ENCODE results near the gene ZNRF1.
A peak's percentile ranks its signal among the peaks of the same experiment; 100 is the strongest.

The ZNRF1 gene

DNA sequence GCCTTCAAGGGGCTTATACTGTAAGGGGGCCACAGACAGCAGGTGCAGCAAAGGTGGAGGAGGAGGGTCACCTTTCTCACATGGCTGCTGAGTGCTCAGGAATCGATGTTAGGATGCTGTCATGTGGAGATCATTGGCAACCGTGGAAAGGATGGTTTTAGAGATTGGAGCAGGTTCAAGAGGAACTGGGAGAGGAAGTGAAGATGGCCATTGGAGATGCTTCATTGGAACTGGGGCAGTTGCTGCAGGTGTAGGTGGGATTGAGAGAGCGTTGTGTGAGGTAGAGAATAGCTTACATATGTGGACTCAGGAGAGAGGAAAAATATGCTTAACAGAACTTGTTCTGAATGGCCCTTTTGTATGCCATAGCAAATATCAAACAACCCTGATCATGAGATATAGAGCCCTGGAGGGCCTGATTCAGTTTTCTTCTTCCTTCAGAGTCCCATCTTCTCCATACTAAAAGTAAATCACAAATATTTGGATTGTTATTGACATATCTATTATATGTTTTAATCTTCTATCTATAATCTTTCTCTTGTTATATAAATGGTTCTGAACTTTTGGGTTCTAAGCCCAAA lies 77.0 kb downstream of the ZNRF1 start:
- TF ChIP-seq, protein P1, sequence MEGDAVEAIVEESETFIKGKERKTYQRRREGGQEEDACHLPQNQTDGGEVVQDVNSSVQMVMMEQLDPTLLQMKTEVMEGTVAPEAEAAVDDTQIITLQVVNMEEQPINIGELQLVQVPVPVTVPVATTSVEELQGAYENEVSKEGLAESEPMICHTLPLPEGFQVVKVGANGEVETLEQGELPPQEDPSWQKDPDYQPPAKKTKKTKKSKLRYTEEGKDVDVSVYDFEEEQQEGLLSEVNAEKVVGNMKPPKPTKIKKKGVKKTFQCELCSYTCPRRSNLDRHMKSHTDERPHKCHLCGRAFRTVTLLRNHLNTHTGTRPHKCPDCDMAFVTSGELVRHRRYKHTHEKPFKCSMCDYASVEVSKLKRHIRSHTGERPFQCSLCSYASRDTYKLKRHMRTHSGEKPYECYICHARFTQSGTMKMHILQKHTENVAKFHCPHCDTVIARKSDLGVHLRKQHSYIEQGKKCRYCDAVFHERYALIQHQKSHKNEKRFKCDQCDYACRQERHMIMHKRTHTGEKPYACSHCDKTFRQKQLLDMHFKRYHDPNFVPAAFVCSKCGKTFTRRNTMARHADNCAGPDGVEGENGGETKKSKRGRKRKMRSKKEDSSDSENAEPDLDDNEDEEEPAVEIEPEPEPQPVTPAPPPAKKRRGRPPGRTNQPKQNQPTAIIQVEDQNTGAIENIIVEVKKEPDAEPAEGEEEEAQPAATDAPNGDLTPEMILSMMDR (conservative IDR thresholded peaks at IDR 0.05) = no peak

DNA sequence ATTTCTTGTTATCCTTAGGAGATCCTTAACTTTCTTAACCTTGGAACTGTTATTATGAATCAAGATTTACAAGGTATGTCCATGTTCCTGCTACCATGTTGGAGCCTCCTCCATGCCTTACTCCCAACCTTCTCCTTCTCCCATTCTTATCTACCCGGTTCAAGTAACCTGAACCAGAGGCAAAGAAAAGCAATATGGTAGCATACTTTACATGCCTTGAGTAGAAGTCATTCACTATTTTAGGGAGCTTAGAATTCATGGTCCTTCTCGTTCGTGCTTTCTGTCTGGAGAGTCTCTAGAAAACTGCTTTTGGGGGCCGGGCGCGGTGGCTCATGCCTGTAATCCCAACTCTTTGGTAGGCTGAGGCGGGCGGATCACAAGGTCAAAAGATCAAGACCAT lies 80.1 kb downstream of the ZNRF1 start:
- no peak overlapping the region for H3K27ac ChIP-seq
- TF ChIP-seq, protein P1 (conservative IDR thresholded peaks at IDR 0.05) = no peak

More for the DNA sequence above, 77.0 kb downstream of the ZNRF1 start:
- H3K27ac ChIP-seq = no peak overlapping the region

DNA sequence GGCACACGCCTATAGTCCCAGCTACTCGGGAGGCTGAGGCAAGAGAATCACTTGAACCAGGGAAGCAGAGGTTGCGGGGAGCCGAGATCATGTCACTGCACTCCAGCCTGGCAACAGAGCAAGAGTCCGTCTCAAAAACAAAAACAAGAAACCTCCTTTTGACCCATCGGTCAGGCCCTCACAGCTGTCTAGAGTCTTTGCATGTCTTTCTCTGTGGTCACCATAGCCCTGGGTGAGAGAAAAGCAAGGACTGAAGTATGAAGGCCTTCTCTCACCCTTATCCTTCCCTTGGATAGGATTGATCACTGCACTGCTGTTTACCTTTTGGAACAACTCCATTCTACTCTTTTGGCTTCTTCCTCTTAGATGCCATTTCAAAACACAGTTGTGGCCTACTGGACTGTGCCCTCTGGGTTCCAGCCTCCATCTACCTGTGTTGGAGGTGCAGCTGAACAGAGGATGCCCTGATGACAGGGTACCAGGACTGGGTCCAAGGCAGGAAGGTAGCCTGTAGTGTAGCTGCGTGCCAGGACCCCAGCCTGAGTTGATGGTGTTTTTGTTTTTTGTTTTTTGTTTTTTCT lies 80.6 kb downstream of the ZNRF1 start:
- no peak overlapping the region for H3K27ac ChIP-seq
- TF ChIP-seq, protein P1 (conservative IDR thresholded peaks at IDR 0.05) = no peak

DNA sequence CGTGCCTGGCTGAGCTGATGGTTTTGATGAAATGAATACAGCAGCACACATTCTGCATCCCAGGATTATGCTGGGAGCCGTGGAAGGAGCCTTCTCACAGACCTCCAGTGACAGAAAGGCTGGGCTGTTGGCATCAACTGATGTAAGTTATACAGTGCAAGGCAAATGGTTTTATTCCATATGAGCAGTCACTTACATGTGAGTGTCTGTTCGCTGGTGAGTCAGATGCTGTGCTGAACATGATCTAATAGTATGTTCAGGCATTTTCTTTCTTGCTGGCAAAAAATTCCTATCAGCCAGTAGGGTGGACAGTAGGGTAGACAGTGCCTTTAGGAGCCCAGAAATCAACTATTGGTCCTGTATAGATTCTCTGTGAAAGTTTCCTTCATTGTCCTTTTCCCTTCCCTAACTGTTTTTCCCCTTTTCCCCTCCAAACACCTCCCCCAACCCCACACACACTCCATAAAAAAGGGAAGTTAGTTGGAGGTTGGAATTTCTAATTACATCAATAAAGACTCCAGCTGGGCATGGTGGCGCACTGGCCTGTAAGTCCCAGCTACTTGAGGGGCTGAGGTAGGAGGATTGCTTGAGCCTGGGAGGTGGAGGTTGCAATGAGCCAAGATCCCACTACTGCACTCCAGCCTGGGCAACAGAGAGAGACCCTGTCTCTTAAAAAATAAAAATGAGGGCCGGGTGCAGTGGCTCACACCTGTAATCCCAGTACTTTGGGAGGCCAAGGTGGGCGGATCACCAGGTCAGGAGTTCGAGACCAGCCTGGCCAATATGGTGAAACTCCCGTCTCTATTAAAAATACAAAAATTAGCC lies 81.6 kb downstream of the ZNRF1 start:
- TF ChIP-seq, protein P1 (conservative IDR thresholded peaks at IDR 0.05) = no peak
- H3K27ac ChIP-seq = peak overlapping the region; percentile 26

DNA sequence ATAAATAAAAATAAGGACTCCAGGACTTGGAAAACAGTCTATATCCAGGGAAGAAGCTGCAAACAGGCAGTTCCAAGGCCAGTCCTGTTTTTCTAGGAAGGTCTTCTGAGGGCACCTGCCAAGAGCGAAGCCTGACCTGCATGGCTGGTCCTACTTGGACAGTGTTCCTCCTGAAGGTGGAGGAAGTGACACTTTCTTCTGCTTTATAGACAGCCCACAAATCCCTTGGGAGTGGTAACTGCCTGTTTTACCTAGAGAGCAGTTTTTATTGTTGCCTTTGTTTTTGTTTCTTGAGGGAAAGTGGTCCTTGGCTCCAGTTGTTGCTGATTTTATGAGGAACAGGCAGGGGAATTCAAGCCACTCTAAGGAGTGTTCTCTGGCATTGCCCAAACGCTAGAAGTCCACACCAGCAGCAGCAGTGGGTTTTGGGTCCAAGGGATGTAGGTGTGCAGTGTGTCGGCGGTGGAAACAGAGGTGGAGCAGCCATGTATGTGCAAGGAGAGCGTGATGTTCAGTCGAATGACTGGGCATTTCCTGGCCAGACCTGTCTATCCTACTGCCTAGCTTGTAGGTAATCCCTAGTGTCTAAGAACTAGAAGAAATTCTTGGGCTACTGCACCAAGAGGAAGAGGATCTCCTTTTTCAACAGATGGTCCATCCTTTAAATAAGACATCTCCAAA lies 82.5 kb downstream of the ZNRF1 start:
- peak overlapping the region; percentile 26 for H3K27ac ChIP-seq
- TF ChIP-seq, protein P1 (conservative IDR thresholded peaks at IDR 0.05) = no peak

DNA sequence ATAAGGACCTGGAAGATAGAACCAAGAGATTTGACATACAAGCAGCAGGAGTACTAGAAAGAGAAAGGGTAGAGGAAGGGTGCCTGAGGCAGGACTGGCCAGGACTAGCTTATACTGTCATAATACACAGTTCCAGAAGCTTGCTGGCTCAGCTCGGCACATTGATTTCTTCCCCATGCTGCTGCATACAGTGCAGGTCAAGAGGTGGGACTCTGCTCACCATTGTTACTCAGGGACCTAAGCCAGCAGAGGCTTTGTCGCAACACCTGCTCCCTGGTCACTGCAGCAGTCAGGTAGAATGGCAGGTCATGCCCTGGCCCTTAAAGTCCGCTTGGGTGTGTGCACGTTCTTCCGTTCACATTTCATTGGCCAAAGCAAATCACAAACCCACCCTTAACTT lies 85.0 kb downstream of the ZNRF1 start:
- no peak overlapping the region for H3K27ac ChIP-seq
- TF ChIP-seq, protein P1 (conservative IDR thresholded peaks at IDR 0.05) = no peak

DNA sequence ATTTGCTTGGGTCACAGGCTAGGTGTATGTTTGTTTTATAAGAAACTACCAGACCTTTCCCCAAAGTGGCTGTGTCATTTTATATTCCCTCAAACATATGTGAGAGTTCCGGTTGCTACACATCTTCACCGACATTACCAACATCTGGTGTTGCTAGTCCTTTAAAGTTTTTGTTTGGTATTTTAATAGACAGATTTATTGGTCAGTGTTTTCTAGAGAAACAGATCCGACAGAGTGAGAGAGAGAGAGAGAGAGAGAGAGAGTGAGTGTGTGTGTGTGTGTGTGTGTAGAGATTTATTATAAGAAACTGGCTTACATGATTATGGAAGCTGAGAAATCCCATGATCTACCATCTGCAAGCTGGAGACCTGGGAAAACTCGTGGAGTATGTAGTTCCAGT lies 86.7 kb downstream of the ZNRF1 start:
- TF ChIP-seq, protein P1 (conservative IDR thresholded peaks at IDR 0.05) = no peak

More for the DNA sequence above, 86.7 kb downstream of the ZNRF1 start:
- peak overlapping the region; percentile 31 for H3K27ac ChIP-seq

All from VCaP (cell line).